PC-3 (cell line): ENCODE results near the gene TTC39B. TPM values are rescaled to one million over a fixed set of nuclear protein-coding genes. Genes with fewer than 3 reads are reported as not detected.
A peak's percentile ranks its signal among the peaks of the same experiment; 100 is the strongest.

Source experiments
- ATAC-seq: fragments of 200-7000 bp; cut with Tn5 transposase; 2 replicates; pipeline ENCODE4 v1.9.1; 2020; ENCODE audit warnings: mild to moderate bottlenecking, moderate library complexity
- BruUV-seq: library from RNA; stranded (reverse); fragments of 400-500 nt; replicated peaks from 2 replicates; lab custom pipeline; 2021; lab: Mats Ljungman, UMichigan
- CTCF ChIA-PET: fragments of 300-600 bp; sonication (Branson Sonifier 250); formaldehyde crosslinking; loops from one replicate; lab custom pipeline; 2022; ENCODE audit warnings: antibody characterized with exemption; lab: Charles Lee
- POLR2A ChIA-PET: fragments of 300-600 bp; sonication (Branson Sonifier 250); formaldehyde crosslinking; loops from one replicate; lab custom pipeline; 2022; ENCODE audit warnings: antibody characterized with exemption; ENCODE audit not compliant: unreplicated experiment; lab: Charles Lee
- DNase-seq: peaks from one replicate; pipeline ENCODE4 v3.0.0-alpha.2; 2015
- H2AFZ ChIP-seq: fragments of 300-600 bp; sonication (generic); 2 replicates; pipeline ENCODE4 v1.6.0; 2016; ENCODE audit warnings: antibody characterized with exemption, low read length
- H3F3A ChIP-seq: fragments of 300-600 bp; sonication (generic); one replicate; pipeline ENCODE4 v1.6.0; 2017; ENCODE audit warnings: antibody characterized with exemption, low read length, control low read depth, mild to moderate bottlenecking; ENCODE audit not compliant: unreplicated experiment
- H3K27ac ChIP-seq: fragments of 300-600 bp; sonication (generic); 2 replicates; pipeline ENCODE4 v1.5.1; 2016; ENCODE audit warnings: mild to moderate bottlenecking, low read length
- H3K27me3 ChIP-seq: fragments of 300-600 bp; sonication (generic); 2 replicates; pipeline ENCODE4 v1.6.1; 2016; ENCODE audit warnings: low read length, mixed read lengths
- H3K36me3 ChIP-seq: fragments of 300-600 bp; sonication (generic); 2 replicates; pipeline ENCODE4 v1.6.1; 2016; ENCODE audit warnings: low read depth, mixed run types, low read length, mixed read lengths
- H3K4me1 ChIP-seq: fragments of 300-600 bp; sonication (generic); 2 replicates; pipeline ENCODE4 v1.5.1; 2016; ENCODE audit warnings: low read length; ENCODE audit not compliant: insufficient read depth
- H3K4me2 ChIP-seq: fragments of 300-600 bp; sonication (generic); 2 replicates; pipeline ENCODE4 v1.6.0; 2016; ENCODE audit warnings: low read length
- H3K4me3 ChIP-seq: fragments of 300-600 bp; sonication (generic); 2 replicates; pipeline ENCODE4 v1.5.1; 2016; ENCODE audit warnings: mild to moderate bottlenecking, low read length, mixed read lengths
- H3K79me2 ChIP-seq: fragments of 300-600 bp; sonication (generic); 2 replicates; pipeline ENCODE4 v1.6.1; 2017; ENCODE audit warnings: low read length, mixed read lengths
- H3K9ac ChIP-seq: fragments of 300-600 bp; sonication (generic); 2 replicates; pipeline ENCODE4 v1.6.0; 2016; ENCODE audit warnings: mild to moderate bottlenecking, low read length
- H3K9me2 ChIP-seq: fragments of 300-600 bp; sonication (generic); replicated peaks from 2 replicates; pipeline ENCODE4 v1.6.1; 2016; ENCODE audit warnings: mixed run types, low read length, mixed read lengths
- H3K9me3 ChIP-seq: fragments of 300-600 bp; sonication (generic); 2 replicates; pipeline ENCODE4 v1.6.1; 2016; ENCODE audit warnings: low read length, mixed read lengths
- H4K20me1 ChIP-seq: fragments of 300-600 bp; sonication (generic); 2 replicates; pipeline ENCODE4 v1.6.1; 2016; ENCODE audit warnings: low read length, mixed read lengths
- CTCF ChIP-seq: fragments of 300-600 bp; sonication (generic); conservative IDR thresholded peaks from 2 replicates; pipeline ENCODE4 v1.5.1; 2017; ENCODE audit warnings: antibody characterized with exemption, low read depth, mild to moderate bottlenecking, low read length
- EZH2 ChIP-seq: fragments of 300-600 bp; sonication (generic); IDR thresholded peaks from one replicate; pipeline ENCODE4 v1.6.1; 2017; ENCODE audit warnings: antibody characterized with exemption, mild to moderate bottlenecking, low read length; ENCODE audit not compliant: unreplicated experiment
- EZH2phosphoT487 ChIP-seq: fragments of 300-600 bp; sonication (generic); IDR thresholded peaks from 2 replicates; pipeline ENCODE4 v1.6.1; 2018; ENCODE audit warnings: mild to moderate bottlenecking, antibody characterized with exemption, low read length, borderline replicate concordance
- intact Hi-C: fragments of 100-400 bp; cut with micrococcal nuclease; formaldehyde crosslinking; loops from 2 replicates; pipeline ENCODE4 v1.9.0; 2023
- total RNA-seq: library from RNA; depleted of rRNA; stranded (reverse); fragments of >200 nt; gene quantifications from 2 replicates; pipeline ENCODE4 v1.2.3, GENCODE V29; 2014

The TTC39B gene
- total RNA-seq, 1 experiment from 2014 or later: 1.5 TPM

DNA sequence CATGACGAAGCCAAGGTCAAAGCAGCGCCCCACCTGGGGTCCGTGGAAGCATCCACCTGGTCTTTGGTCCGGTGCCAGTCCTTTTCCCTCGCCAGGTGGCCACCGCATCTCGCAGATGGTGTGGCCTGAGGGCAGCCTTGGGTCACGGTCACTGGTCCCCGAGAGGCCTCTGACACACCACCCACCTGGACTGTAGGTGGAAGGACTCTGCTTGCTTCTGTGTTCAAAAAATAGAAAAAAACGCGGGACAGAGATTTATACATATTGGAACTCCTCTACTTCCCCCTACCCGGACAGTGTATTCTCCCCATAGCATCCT, 466 bp upstream of the TTC39B start:
- BruUV-seq: no TSS peak
- no peaks in the 10 kb centered on the region for H3F3A ChIP-seq
- H3K4me2 ChIP-seq: peak overlapping the region; percentile 92
- no peak overlapping the region for H3K27ac ChIP-seq
- no peaks in the 10 kb centered on the region for H3K9me2 ChIP-seq
- H3K4me3 ChIP-seq: peak overlapping the region; percentile 91
- no peak overlapping the region for H3K9ac ChIP-seq
- ChIA-PET CTCF (interaction anchor here (0.5 kb wide), 1 partner anchor 315 kb away, joined by 3 read pairs; no protein-coding TSS in a partner anchor), POLR2A (no interaction called here)
- no peak for DNase-seq
- H3K79me2 ChIP-seq: no peaks in the 10 kb centered on the region
- intact Hi-C loops: loop anchor here (2.0 kb wide), 1 partner anchor 115 kb away; the partner anchor contains the start of gene SNAPC3
- no peaks in the 10 kb centered on the region for H4K20me1 ChIP-seq
- no peak for TF ChIP-seq EZH2phosphoT487
- TF ChIP-seq EZH2: no peak
- TF ChIP-seq CTCF: no peak
- peaks cover 23% of the 10 kb centered on the region for H3K4me1 ChIP-seq
- H2AFZ ChIP-seq: peak overlapping the region; percentile 70
- no peaks in the 10 kb centered on the region for H3K9me3 ChIP-seq
- peak; percentile 6; the same call in 1 of the 2 replicates for ATAC-seq
- no peaks in the 10 kb centered on the region for H3K36me3 ChIP-seq
- no peaks in the 10 kb centered on the region for H3K27me3 ChIP-seq

DNA sequence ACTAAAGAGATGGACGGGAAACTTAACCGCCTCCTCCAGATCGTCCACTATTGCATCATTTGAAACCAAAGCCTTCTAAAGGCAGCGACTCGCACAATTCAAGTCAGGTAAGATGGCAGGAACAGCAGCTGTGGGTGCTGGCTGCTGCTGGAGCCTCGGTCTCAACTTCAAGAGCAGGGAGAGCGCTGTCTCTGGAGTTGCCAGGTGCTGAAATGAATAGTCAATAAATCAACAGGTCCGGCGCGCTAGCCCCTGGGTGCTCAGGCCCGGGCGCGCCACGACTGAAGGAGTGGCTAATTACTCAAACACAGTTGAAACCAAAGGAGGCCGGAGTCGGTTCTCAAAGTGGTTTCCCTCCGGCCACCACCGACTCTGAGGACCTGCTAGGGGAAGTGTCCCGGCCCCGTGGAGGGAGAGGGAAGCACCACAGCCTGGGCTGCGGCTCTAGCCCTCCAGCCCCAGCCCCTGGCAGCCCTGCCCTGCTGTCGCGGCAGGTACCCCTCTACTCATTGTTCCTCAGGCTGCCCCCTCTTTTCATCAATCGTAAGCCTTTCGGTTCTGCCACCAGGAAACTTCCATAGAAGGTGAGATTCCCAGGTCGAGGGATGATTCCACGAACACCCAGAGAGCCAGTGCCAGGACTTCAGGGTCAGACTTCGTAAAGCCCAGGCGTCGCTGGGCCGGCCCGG, 804 bp downstream of the TTC39B start:
- H3K9me3 ChIP-seq: no peaks in the 10 kb centered on the region
- H3F3A ChIP-seq: no peaks in the 10 kb centered on the region
- no peaks in the 10 kb centered on the region for H3K36me3 ChIP-seq
- ATAC-seq (peak; percentile 25), DNase-seq (peak; percentile 51)
- H4K20me1 ChIP-seq: no peaks in the 10 kb centered on the region
- H3K27me3 ChIP-seq: no peaks in the 10 kb centered on the region
- BruUV-seq: no TSS peak
- peak overlapping the region; percentile 83 for H2AFZ ChIP-seq
- peak overlapping the region; percentile 57 for H3K9ac ChIP-seq
- POLR2A ChIA-PET: no interaction called here
- H3K27ac ChIP-seq: no peak overlapping the region
- CTCF ChIA-PET: interaction anchor here (0.6 kb wide), 1 partner anchor 28 kb away, joined by 4 read pairs; no protein-coding TSS in a partner anchor
- intact Hi-C loops: loop anchor here (2.0 kb wide), 1 partner anchor 117 kb away; the partner anchor contains the start of gene SNAPC3
- H3K9me2 ChIP-seq: no peaks in the 10 kb centered on the region
- no peak for TF ChIP-seq EZH2phosphoT487
- TF ChIP-seq EZH2: no peak
- no peak for TF ChIP-seq CTCF
- 0 out of 2 replicates have a peak, but pooled peaks cover 14% of the 10 kb centered on the region for H3K4me1 ChIP-seq
- H3K4me2 ChIP-seq: peak overlapping the region; percentile 92
- no peaks in the 10 kb centered on the region for H3K79me2 ChIP-seq
- H3K4me3 ChIP-seq: peak overlapping the region; percentile 91

DNA sequence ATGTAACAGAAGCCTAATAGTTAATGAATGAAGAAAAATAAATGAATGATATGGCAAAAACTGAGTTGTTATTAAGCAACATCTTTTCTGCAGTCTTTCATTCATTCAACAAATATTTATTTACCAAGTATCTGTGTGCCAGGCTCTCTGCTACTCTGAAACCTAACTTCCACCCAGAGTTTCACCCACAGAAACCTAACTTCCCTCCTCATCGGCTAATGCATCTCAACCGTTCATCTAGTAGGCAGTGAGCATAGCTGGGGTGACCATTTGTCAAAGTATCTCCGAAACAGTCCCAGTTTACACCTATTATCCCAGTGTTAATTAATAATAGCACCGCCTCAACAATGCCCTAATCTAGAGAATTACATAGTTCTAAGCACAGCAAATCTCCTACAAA, 1.5 kb downstream of the TTC39B start:
- intact Hi-C loops: no loop called here
- CTCF ChIA-PET: no interaction called here
- H2AFZ ChIP-seq: peak overlapping the region; percentile 83

More for the DNA sequence above, 1.5 kb downstream of the TTC39B start:
- H4K20me1 ChIP-seq: no peaks in the 10 kb centered on the region
- H3K27ac ChIP-seq: no peak overlapping the region
- H3K9me3 ChIP-seq: no peaks in the 10 kb centered on the region
- peak overlapping the region; percentile 92 for H3K4me2 ChIP-seq
- no peaks in the 10 kb centered on the region for H3K9me2 ChIP-seq
- H3K36me3 ChIP-seq: no peaks in the 10 kb centered on the region
- no peak for ATAC-seq
- DNase-seq: no peak
- TF ChIP-seq EZH2: no peak
- no peak for TF ChIP-seq CTCF
- no peak for TF ChIP-seq EZH2phosphoT487
- POLR2A ChIA-PET: no interaction called here
- H3K9ac ChIP-seq: no peak overlapping the region
- H3K27me3 ChIP-seq: no peaks in the 10 kb centered on the region
- peak overlapping the region; percentile 91 for H3K4me3 ChIP-seq
- H3K79me2 ChIP-seq: no peaks in the 10 kb centered on the region
- 0 out of 2 replicates have a peak, but pooled peaks cover 14% of the 10 kb centered on the region for H3K4me1 ChIP-seq
- BruUV-seq: no TSS peak
- H3F3A ChIP-seq: no peaks in the 10 kb centered on the region
